Measurements from ENCODE around the gene MYT1. TPM values are rescaled to one million over a fixed set of nuclear protein-coding genes. Genes with fewer than 3 reads are reported as not detected.
A peak's percentile ranks its signal among the peaks of the same experiment; 100 is the strongest.
"Not testable (repeated sequence)": the region's sequence is repeated elsewhere in the genome, so short reads cannot be mapped to it uniquely, and the experiment has no call there.

The MYT1 gene
- total RNA-seq, 1 donor from 2014 or later: not detected

DNA sequence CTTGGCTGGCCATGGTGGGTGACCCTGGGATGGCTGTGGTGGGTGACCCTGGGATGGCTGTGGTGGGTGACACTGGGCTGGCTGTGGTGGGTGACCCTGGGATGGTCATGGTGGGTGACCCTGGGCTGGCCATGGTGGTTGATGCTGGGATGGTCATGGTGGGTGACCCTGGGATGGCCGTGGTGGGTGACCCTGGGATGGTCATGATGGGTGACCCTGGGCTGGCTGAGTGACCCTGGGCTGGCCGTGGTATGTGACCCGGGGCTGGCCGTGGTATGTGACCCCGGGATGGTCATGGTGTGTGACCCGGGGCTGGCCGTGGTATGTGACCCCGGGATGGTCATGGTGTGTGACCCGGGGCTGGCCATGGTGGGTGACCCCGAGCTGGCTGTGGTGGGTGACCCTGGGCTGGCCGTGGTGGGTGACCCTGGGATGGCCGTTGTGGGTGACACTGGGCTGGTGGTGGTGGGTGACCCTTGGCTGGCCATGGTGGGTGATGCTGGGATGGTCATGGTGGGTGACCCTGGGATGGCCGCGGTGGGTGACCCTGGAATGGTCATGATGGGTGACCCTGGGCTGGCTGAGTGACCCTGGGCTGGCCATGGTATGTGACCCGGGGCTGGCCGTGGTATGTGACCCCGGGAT lies 70.8 kb downstream of the MYT1 start:
- ATAC-seq: not testable (repeated sequence)

DNA sequence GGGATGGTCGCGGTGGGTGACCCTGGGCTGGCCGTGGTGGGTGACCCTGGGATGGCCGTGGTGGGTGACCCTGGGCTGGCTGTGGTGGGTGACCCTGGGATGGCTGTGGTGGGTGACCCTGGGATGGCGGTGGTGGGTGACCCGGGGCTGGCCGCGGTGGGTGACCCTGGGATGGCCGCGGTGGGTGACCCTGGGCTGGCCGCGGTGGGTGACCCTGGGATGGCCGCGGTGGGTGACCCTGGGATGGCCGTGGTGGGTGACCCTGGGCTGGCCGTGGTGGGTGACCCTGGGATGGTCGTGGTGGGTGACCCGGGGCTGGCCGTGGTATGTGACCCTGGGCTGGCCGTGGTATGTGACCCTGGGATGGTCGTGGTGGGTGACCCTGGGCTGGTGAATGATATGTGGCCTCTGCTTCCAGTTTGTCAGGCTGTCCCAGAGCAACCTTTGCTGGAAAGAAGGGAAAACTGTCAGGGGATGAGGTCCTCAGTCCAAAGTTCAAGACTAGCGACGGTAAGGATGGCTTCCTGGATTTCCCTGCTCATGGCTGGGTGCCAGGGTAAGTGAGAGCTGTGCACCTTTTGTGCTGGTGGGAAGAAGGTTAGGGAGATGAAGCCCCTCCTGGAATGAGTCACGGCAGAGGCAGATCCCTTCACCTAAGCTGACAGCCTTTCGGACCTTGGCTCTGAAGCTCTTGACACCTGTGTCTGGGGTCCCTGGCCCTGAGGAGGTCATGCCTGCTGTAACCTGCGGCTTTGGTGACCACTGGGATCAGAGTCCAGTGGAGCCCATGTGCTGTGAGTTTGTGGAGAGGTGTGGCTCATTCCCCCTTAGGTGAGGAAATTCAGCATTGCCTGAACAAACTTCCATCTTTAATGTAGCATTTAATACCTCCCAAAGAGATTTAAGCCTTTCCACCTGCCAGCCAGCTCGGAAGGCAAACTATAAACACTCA lies 72.2 kb downstream of the MYT1 start:
- ATAC-seq: no peak

DNA sequence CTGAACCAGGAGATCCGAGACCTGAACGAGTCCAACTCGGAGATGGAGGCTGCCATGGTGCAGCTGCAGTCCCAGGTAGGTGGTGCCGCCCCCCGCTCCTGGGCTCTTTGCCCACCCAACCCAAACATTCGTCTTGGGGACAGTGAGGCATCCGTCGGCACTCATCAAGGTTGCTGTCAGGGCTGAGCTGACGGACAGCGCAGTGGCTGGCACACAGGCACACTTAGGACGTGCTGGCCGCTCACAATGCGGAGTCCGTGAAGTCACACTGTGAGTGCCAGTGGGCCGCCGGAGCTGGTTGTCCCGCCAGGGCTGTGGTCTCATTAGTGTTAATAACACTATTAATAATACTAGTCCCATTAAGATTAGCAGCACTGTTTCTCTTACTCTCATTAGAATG lies 73.1 kb downstream of the MYT1 start:
- no peak for ATAC-seq

DNA sequence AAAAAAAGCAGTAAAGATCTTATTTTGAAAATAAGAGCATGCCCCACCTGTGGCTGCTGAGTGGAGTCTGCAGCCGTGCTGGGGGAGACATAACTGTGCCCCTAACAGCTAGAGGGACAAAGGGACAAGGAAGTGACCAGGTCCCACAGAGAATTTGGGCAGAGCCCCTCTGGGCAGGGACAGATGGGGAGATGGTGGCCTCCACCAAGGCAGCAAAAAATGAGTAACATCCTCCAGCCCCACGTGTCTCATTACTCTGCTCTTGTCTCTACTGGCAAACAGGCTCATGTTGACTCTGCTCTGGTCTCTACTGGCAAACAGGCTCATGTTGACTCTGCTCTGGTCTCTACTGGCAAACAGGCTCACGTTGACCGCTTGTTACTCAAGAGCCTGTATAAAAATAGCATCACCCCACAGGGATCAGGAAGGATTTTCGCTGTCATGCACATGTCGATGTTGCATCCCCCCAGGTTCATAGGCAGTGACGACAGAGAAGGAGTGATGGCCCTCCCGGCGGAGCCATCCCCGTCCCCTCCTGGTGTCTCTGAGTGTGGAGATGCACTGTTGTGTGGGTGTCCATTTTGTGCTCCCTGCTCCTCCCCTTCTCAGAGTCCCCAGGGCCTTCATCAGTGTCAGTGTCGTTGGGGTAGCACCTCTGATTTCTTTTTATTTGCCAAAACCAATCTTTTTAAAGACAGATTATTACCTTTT lies 74.0 kb downstream of the MYT1 start:
- no peak for ATAC-seq

DNA sequence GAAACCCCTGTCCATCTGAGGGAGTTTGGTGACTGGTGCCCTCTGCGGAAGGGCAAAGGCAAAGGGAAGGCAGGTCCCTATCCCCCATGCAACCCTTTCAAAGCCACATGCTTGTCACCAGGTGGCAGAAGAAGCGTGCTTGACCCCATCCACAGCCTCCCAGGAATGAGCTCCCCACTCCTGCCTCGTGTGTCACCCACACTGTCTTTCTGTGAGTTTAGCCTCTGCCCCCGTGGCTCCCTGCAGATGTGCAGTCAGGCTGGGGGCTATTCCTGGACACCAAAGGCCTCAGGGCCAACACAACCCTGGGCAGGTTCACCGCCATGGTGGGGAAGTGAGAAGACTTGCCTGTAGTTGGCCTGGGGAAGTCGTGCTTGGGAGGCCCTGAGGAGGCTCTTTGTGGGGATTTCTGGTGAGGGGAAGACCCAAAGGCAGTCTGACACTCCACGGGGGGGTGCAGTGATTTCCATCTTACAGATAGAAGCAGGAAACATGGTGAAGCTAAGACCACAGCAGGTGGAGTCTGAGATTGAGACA lies 74.7 kb downstream of the MYT1 start:
- ATAC-seq: no peak

DNA sequence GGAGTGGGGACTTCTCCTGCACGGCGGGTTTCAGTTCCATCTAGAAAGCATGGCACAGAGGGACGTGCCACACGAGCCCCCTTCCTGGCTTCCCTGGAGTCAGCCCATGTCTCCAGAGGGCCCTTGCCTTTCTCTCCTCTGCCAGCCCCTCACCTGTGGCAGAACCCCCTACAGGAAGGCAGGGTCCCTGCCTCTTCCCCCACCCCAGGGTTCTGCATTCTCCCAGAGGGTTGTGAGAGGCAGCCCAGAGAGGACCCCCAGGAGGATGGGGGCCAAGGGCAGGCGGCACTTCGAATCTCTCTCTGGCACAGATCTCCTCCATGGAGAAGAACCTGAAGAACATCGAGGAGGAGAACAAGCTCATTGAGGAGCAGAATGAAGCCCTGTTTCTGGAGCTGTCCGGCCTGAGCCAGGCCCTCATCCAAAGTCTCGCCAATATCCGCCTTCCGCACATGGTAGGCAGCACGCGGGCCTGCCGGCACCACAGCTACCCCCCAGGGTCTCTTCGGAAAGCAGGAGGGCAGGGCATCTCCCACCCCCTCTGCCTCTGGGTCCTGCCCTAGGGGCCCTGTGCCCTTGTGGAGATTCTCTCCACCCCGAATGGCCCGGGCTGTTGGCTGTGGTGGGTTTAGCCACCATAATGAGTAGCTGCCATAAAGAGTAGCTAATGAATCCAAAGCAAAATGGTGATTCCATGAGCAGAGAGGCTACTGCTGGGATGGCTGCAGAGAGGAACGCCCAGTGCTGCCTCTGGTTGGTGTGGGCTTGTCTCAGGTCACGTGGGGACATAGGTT lies 75.4 kb downstream of the MYT1 start:
- ATAC-seq: no peak

DNA sequence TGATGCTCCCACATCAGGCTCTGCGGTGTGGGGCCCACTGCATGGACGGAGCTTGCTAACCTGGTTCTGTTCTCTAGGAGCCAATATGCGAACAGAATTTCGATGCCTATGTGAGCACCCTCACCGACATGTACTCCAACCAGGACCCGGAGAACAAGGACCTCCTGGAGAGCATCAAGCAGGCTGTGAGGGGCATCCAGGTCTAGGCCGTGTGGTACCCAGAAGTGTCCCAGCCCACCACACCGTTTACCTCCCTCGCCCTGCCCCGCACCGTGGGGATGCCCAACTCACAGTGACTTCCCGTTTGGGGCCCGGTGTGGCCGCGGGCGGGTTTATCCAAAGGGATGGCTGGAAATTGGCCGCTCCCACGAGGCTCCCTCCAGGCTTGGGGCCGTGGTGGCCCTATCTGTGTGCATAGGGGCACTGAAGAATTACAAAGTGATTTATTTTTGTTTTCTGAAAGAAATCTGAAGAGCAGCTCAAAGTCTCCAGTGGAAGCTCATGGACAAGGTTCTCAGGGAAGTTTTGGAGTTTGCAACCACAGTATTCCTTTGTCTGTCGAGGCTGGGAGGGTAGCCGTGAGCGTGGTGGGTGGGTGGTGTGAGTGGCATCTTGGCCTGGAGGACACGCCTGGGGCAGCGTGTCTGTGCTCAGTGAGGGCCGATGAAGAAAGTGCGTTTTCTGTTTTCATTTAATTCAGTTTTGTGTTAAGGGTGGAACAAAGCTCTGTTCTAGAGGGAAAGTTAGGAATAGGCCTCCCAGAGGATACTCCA lies 76.2 kb downstream of the MYT1 start:
- ATAC-seq: no peak

DNA sequence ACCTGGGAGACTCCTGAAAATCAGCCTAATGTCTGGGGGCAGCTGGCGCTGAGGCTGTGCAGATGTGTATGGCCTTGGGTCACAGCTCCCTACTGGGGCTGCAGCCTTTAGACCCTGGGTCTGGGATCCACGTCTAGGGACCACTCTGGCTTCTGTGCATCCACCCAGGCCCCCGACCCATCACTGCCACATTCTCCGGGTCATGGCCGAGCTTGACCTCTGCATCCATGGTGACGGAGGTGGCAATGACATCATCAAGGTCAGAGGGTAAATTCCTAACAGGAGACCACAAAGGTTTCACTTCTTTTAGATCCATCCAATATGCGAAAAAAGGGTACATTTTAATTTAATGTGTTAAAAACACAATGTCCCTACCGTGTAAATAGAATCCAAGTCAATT lies 76.8 kb downstream of the MYT1 start:
- no peak for ATAC-seq

DNA sequence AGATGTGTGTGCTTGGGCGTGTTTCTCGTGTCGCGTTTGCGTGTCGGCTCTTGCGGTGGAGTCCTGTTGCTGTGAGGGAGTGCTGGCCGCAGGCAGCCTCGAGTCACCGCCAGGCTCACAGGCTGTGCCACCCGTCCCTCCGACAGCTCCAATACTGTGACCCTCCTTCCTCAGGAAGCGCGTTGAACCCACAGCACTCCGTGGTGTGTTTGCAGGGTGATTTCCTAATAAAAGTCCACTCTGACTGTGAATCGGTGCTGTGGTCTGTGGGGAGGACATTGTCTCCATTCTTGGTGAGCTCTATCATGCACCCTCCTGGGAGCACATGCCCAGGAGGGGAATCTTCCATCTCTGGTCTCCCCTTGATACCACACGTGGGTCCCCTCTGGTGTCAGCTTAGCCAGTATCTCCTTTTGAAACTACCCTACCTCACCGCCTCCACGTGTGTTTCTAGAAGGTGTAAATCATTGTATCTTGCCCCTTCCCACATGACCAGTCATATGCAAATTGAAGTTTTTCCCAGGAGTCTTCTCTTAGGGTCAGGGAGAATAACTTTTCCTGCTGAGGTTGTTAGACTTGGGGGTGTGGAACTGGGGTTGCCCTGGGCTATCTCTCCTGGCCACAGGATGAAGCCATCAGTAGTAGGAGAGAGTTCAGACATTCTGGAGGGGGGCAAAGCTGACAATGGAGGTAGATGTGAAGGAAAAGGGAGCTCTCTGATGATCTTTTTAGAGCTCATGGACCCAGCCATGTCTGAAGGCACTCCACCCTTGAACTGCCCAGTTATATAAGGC lies 77.9 kb downstream of the MYT1 start:
- ATAC-seq: no peak

DNA sequence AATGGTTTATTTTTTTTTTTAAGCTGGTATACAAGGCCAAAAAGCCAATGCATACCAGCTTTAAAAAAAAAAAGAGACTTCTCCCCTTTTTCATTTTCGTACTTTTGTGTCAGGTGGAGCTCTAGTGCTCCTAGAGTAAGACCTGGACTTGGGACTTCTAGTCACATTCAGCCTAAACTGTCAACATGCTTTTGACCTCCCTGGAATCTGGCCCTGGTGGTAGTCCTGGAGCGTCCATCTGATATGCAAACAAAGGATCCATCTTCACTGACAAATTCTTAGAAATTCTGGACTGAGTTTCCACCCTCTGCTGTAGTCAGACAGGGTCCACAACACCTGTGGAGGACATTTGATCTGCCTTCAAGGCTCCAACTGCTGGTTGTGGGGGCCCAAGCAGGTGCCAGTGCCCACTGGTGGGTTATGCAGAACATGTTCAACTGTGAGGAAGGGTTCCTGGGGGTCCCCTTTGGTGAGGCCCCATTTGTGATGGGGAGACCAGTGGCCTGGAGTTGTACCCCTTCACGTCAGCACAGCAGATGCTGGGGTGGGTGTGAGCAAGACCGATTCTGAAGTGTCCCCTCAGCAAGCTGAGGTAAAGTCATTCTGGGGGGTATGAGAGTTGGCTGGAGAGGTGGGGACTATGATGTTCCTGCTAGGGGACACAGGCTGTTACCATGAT lies 78.7 kb downstream of the MYT1 start:
- no peak for ATAC-seq

DNA sequence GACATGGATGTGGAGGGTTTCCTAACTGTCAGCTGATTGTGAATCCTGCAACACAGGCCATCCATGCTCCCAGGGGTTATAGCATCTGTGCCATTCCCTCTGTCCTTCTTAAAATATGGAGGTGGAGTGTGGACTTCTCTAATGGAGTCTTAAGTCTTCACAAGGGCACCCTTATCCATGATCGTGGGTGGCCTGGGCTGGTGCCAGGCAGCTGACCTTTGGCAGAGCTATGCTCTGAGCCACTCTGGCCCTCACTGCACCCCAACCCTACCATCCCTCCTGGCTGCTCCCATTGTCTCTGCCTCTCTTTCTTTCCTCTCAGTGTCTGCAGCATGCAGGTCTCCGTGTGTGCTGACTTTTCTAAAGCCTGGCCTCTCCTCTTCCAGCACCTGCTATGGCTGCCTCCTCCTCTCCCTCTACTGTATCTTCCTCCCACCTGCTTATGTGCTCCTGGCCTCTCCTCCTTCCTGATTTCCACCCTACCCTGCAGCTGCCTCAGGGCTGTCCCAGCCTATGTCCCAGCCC lies 80.1 kb downstream of the MYT1 start:
- ATAC-seq: no peak

DNA sequence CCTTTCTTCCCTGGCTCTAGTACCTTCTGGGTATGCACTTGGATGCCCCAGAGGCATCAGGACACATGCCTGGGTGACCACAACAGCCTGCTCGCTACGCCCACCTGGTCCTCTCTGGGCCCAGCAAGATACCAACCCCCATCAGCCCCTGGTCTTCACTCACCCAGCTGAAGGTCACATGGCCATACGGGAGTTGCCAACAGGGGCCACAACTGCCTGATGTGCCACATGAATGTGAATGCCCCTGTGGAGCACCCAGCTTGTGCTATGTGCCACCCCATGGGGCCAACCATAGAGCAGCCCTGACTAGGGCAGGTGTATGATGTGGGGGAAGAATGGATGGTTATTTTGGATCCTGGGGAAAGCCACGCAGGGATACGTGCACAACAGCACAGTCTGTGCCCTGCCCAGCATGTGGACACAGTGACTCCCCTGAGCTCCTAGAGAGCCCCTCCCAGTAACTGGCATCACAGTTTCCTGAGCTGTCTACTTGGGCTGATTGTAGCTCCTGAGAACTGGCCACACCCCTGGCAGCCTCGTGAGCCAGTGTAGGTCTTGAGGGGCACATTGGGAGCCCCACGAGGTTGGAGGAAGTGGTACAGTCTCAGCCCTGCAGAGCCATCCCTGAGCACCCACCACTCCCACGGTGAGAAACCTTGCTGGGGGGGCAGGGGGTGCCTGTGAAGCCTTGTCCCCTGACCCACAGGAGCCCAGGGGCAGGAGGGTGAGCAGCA lies 80.8 kb downstream of the MYT1 start:
- ATAC-seq: peak; percentile 24

DNA sequence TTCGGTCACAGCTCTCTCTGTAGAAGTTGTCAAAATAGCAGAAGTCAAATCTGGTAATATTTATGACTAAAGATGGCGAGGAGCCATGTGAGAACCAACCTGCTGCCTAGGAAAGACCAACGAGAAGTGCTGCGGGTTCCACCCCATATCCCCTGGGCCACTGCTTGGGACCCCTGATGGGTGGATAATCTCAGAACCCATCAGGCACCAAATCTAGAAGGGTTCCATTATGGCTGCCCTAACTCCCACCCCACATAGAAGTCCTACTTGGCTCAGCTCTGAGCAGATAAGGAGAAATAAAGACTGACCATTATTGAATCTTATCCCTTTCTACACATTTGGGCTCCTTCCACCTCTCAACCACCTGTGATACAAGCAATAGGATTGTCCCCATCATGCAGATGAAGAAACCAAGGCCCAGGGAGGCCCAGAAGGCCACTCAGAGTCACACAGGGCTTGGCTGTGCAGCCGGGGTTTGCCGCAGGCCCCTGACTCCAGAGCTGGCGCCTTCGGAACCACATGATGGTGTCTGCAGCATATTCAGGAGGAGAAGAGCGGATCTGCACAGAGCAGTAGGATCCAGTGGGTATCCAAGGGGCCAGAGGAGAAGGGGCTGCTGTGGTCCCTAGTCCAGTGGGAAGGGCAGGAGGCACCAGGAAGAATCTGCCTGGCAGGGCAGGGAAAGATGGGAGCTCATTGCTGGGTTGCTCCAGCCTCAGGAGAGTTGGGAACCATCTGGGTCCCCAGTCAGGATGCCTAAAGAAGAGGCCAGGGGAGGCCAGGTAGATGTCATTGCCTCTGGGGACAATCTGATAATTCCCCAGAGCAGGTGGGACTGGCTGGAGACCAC lies 81.7 kb downstream of the MYT1 start:
- no peak for ATAC-seq

DNA sequence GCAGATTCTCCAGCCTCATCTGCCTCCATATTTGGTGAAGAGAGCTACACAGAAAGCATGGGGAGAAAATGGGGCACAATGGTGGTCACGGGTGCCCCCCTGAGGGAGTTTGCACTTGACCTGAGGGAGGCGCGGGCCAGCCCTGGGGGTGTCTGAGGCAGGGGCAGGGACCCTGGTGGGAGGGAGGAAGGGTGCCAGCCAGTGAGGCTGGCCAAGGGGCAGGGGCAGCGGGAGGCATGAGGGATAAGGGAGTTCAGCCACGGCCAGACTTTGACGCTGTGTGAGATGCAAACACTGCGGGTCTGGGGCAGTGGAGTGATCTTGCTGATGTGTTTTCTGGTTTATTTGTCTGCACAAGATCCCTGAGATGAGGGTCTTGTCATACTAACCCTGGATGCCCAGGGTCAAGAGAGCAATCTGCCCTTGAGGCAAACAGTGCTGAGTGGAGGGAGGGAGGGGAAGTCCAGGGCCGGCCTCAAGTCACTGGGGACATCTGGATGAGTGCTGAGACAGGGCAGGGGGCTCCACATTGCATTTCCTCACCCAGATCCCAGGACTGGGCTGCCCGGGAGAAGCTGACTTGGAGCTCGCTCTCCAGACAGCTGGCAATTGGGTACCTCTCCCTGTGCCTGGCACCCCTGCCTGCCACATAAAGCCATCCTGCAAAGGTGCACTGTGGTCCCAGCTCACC lies 82.5 kb downstream of the MYT1 start:
- ATAC-seq: no peak

DNA sequence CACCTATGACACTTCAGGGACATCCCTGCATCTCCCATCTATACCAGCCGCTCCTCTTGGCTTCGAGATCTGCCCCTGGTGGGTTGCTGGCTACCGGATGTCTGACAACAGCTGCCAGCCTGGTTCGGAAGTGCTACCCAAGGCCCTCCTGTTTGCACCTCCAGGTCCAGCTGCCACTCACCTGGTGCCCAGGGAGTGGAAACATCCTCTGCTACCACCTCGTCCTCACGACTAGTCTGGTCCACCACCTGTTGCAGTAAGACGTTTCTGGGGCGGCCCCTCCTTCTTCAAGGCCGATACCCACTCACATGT lies 83.0 kb downstream of the MYT1 start:
- no peak for ATAC-seq

DNA sequence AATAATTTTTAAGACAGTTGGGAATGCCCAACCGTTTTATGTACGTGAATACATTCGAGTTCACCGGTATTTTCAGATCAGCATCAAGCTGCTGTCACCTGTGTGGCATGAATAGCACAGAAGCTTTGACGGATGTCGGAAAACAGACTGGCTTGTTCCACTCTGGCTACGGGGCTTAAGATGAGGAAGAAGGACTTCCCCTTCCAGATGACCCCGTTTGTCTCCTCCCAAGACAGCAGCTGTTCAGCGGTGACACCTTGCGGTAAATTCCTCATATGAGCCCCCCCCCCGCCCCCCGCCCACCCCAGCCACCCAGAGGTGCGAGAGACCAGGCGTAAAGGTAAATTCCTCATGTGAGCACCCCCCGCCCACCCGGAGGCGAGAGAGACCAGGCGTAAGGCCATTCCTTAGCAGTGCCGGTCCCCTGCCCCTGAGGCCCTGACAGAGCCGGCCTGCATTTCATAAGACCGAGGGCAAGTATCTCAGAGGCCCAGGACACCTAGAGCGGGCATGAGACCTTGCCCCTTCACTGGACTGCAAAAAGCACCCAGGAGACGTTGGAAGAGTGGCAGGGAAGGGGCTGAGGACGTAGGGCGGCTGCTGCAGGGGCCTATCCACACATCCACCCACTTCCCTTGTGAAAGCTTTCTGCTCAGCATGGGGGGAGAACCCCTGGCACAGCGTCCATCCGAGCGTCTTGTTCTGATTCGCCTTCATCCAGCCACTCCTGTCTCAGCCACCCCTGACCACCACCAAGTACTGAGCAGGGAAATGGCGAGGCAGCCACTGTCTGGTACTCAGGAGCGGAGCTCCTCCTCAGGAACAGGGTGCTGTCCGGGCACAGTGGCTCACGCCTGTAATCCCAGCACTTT lies 84.0 kb downstream of the MYT1 start:
- ATAC-seq: no peak

DNA sequence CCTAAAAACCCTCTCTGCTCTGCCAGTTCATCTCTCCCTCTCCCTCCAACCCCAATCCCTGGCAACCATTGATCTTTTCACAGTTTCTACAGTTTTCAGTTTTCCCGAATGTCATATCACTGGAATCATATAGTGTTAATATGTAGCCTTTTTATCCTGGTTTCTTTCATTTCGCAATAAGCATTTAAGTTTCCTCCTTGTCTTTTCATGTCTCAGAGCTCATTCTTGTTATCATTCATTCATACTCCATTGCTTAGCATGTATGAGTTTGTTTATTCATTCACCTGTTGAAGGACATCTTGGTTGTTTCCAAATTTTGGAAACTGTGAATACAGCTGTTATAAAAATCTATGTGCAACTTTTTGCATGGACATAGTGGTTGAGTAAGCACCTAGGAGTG lies 85.8 kb downstream of the MYT1 start:
- ATAC-seq: no peak
